K562 (cell line): ENCODE measurements around the gene ATF6B. TPM values are rescaled to one million over a fixed set of nuclear protein-coding genes. Genes with fewer than 3 reads are reported as not detected.

Source experiments
- ATAC-seq: fragments of 200-7000 bp; cut with Tn5 transposase; 3 replicates; pipeline ENCODE4 v1.9.1; 2020; ENCODE audit warnings: moderate library complexity
- BruUV-seq: library from RNA; stranded (reverse); fragments of 400-500 nt; replicated peaks from 2 replicates; lab custom pipeline; 2021; lab: Mats Ljungman, UMichigan
- CTCF ChIA-PET: fragments of 300-600 bp; formaldehyde crosslinking; extraction: SDS; loops from one replicate; lab custom pipeline; 2021; ENCODE audit warnings: low intra/inter-chr PET ratio; lab: Yijun Ruan, JAX
- POLR2A ChIA-PET: fragments of 300-600, 350-650 bp; sonication (Branson Sonifier 250); formaldehyde crosslinking; extraction: SDS; loops from one replicate; lab custom pipeline; 2021; ENCODE audit warnings: antibody characterized with exemption, inconsistent platforms; lab: Yijun Ruan, JAX
- DNase-seq, 4 experiments: peaks; one replicate each; pipeline versions ENCODE4 v3.0.0 to v3.0.0-alpha.2; 2011 to 2018; ENCODE audit warnings: low spot score in 3 of 4, mixed read lengths in 3 of 4; ENCODE audit errors: extremely low read depth in 1 of 4
- FAIRE-seq: peaks from 2 replicates; lab custom pipeline; 2011; peaks lifted over from hg19 to GRCh38; lab: Jason Lieb, UNC
- H2AFZ ChIP-seq: 2 replicates; pipeline ENCODE4 v1.6.0; 2011; ENCODE audit warnings: low read depth, low read length, control low read depth, inconsistent platforms
- H3K27ac ChIP-seq: fragments of 200-600 bp; 3 replicates; pipeline ENCODE4 v1.8.0; 2011; ENCODE audit warnings: low read depth, mild to moderate bottlenecking, control low read depth, inconsistent platforms, low read length, moderate library complexity, mixed read lengths; ENCODE audit errors: extremely low read depth
- H3K27me3 ChIP-seq, 2 experiments: fragments of 300-600 bp in 1 of 2; 2 replicates in 1 of 2; 3 replicates in 1 of 2; pipeline versions ENCODE4 v1.6.0 to v1.8.0; 2011; ENCODE audit warnings: inconsistent platforms in 2 of 2, low read length in 2 of 2, mild to moderate bottlenecking in 1 of 2, mixed read lengths in 1 of 2, moderate library complexity in 1 of 2; ENCODE audit not compliant: control insufficient read depth in 2 of 2, insufficient read depth in 2 of 2
- H3K36me3 ChIP-seq: fragments of 300-600 bp; 3 replicates; pipeline ENCODE4 v1.8.0; 2011; ENCODE audit warnings: mild to moderate bottlenecking, low read length, inconsistent platforms; ENCODE audit not compliant: control insufficient read depth, insufficient read depth
- H3K4me1 ChIP-seq, 2 experiments: fragments of 200-600 bp in 1 of 2; replicated peaks in 1 of 2; 2 replicates in 1 of 2; 3 replicates in 1 of 2; pipeline versions ENCODE4 v1.5.1 to v1.8.0; 2011; ENCODE audit warnings: inconsistent platforms in 2 of 2, low read length in 2 of 2, mild to moderate bottlenecking in 1 of 2, mixed read lengths in 1 of 2, moderate library complexity in 1 of 2; ENCODE audit not compliant: control insufficient read depth in 2 of 2, insufficient read depth in 2 of 2
- H3K4me2 ChIP-seq: 2 replicates; pipeline ENCODE4 v1.6.1; 2011; ENCODE audit warnings: low read length, control low read depth, inconsistent platforms, mixed read lengths; ENCODE audit not compliant: insufficient read depth
- H3K4me3 ChIP-seq: fragments of 200-600 bp; sonication (generic), shearing (Covaris generic); 2 replicates; pipeline ENCODE4 v1.5.1; 2016; ENCODE audit warnings: control low read depth, inconsistent platforms
- H3K79me2 ChIP-seq: fragments of 200-600 bp; 3 replicates; pipeline ENCODE4 v1.8.0; 2011; ENCODE audit warnings: low read length, inconsistent platforms; ENCODE audit not compliant: control insufficient read depth, insufficient read depth
- H3K9ac ChIP-seq, 2 experiments: 2 replicates each; pipeline versions ENCODE4 v1.6.0 to v1.6.1; 2011; ENCODE audit warnings: low read depth in 2 of 2, low read length in 2 of 2, control low read depth in 1 of 2, inconsistent platforms in 1 of 2, mild to moderate bottlenecking in 1 of 2, mixed read lengths in 1 of 2; ENCODE audit not compliant: insufficient read depth in 1 of 2
- H3K9me1 ChIP-seq: one replicate; pipeline ENCODE4 v1.6.0; 2011; ENCODE audit warnings: inconsistent platforms, mild to moderate bottlenecking, low read length, moderate library complexity; ENCODE audit not compliant: control insufficient read depth, insufficient read depth
- H3K9me3 ChIP-seq: replicated peaks from 2 replicates; pipeline ENCODE4 v1.5.1; 2011; ENCODE audit warnings: low read depth, low read length, inconsistent platforms; ENCODE audit not compliant: control insufficient read depth, insufficient read depth
- H4K20me1 ChIP-seq: replicated peaks from 2 replicates; pipeline ENCODE4 v1.6.1; 2011; ENCODE audit warnings: low read length, inconsistent platforms, mixed read lengths; ENCODE audit not compliant: control insufficient read depth, insufficient read depth
- EHMT2 ChIP-seq: fragments of 450-650 bp; IDR thresholded peaks from 2 replicates; pipeline ENCODE4 v1.6.1; 2018; ENCODE audit warnings: antibody characterized with exemption
- ELF4 ChIP-seq: fragments of 450-650 bp; formaldehyde crosslinking; IDR thresholded peaks from 2 replicates; pipeline ENCODE4 v1.4.0; 2022; ENCODE audit warnings: missing genetic modification characterization
- FOSL1 ChIP-seq: fragments of 200-800 bp; sonication (Bioruptor generic); conservative IDR thresholded peaks from 2 replicates; pipeline ENCODE4 v1.6.1; 2016; ENCODE audit warnings: missing genetic modification characterization, missing compliant biosample characterization
- JUN ChIP-seq, 2 experiments: sonication (generic) in 1 of 2; formaldehyde crosslinking in 1 of 2; IDR thresholded peaks; 2 replicates each; pipeline versions ENCODE4 v1.6.1 to v1.8.0; 2012 to 2022; ENCODE audit warnings: borderline replicate concordance in 2 of 2, mild to moderate bottlenecking in 2 of 2, improper control_type of control experiment in 1 of 2, low read depth in 1 of 2, low read length in 1 of 2, missing genetic modification reagents in 1 of 2
- NCOA2 ChIP-seq, 2 experiments: fragments of 450-650 bp; IDR thresholded peaks; 2 replicates each; pipeline ENCODE4 v1.6.1; 2018; ENCODE audit warnings: mild to moderate bottlenecking in 2 of 2, moderate library complexity in 1 of 2; ENCODE audit not compliant: partially characterized antibody in 2 of 2
- NR3C1 ChIP-seq: sonication (generic); formaldehyde crosslinking; IDR thresholded peaks from 2 replicates; pipeline ENCODE4 v1.8.1; 2022; ENCODE audit warnings: missing genetic modification reagents
- RNF2 ChIP-seq: sonication (generic); IDR thresholded peaks from 2 replicates; pipeline ENCODE4 v1.6.1; 2016
- SMAD2 ChIP-seq: fragments of 150-350 bp; IDR thresholded peaks from 2 replicates; pipeline ENCODE4 v1.6.1; 2014; ENCODE audit warnings: low read depth, mild to moderate bottlenecking, low read length
- SPI1 ChIP-seq: IDR thresholded peaks from 2 replicates; pipeline ENCODE4 v1.6.1; 2011; ENCODE audit warnings: low read depth, low read length, control low read depth, borderline replicate concordance
- SRSF7 ChIP-seq: fragments of 200-400 bp; formaldehyde crosslinking; optimal IDR thresholded peaks from 2 replicates; pipeline ENCODE3; 2017; ENCODE audit warnings: mild to moderate bottlenecking, low read depth, low read length
- TCF3 ChIP-seq: sonication (generic); formaldehyde crosslinking; IDR thresholded peaks from 2 replicates; pipeline ENCODE4 v1.4.0; 2020; ENCODE audit warnings: mild to moderate bottlenecking, missing genetic modification reagents
- U2AF2 ChIP-seq: fragments of 200-400 bp; formaldehyde crosslinking; optimal IDR thresholded peaks from 2 replicates; pipeline ENCODE3; 2017; ENCODE audit warnings: low read depth, mild to moderate bottlenecking, low read length
- ZFP1 ChIP-seq: fragments of 450-650 bp; formaldehyde crosslinking; IDR thresholded peaks from 2 replicates; pipeline ENCODE4 v1.4.0; 2020; ENCODE audit warnings: mild to moderate bottlenecking, mixed read lengths
- ZNF274 ChIP-seq: IDR thresholded peaks from 2 replicates; pipeline ENCODE4 v1.6.1; 2011; ENCODE audit warnings: low read depth, mild to moderate bottlenecking, low read length, moderate library complexity, borderline replicate concordance
- ZNF830 ChIP-seq: fragments of 250-450 bp; sonication (Bioruptor Pico); IDR thresholded peaks from 2 replicates; pipeline ENCODE4 v1.5.0; 2021; ENCODE audit warnings: mild to moderate bottlenecking
- WGBS: fragments of 100-300 bp; shearing (Covaris generic); methylation state at CpG from one replicate; pipeline ENCODE4 v1.1.6; 2016; ENCODE audit warnings: low coverage, mixed read lengths; ENCODE audit not compliant: insufficient coverage; ENCODE audit errors: missing lambda C conversion rate; 5-methylcytosine and 5-hydroxymethylcytosine counted together
- in situ Hi-C: fragments of 300-500 bp; cut with MboI; formaldehyde crosslinking; loops from 4 replicates; pipeline ENCODE4 v1.15.0; 2018; ENCODE audit warnings: inconsistent platforms, mixed read lengths
- intact Hi-C: fragments of 100-400 bp; cut with micrococcal nuclease; formaldehyde crosslinking; loops from 2 replicates; pipeline ENCODE4 v1.14.2; 2022
- polyA plus RNA-seq, 8 experiments: library from polyadenylated mRNA; depleted of rRNA in 4 of 8; stranded (reverse) in 5 of 8; unstranded in 3 of 8; fragments of >200 nt; fragmentation: Nextera tagmentation in 2 of 8; fragmentation: Illumina TruSeq in 1 of 8; extraction: Ambion mirVana in 2 of 8; extraction: Trizol in 1 of 8; gene quantifications; 2 replicates each; pipeline versions ENCODE4 v1.2.1 to v1.2.3, GENCODE V29; 2011 to 2014; ENCODE audit warnings: inconsistent platforms in 1 of 8, missing spikeins in 1 of 8
- total RNA-seq, 7 experiments: library from RNA; depleted of rRNA in 6 of 7; stranded (reverse); fragments of >200 nt in 6 of 7; fragmentation: Illumina TruSeq in 2 of 7; extraction: Trizol in 2 of 7; gene quantifications; 2 replicates each; pipeline versions ENCODE4 v1.2.1 to v1.2.3, GENCODE V29; 2011 to 2021; ENCODE audit warnings: low replicate concordance in 1 of 7
- TF ChIP-seq, protein P1 (sequence below): fragments of 450-650 bp; IDR thresholded peaks from 2 replicates; pipeline ENCODE4 v1.6.1; 2017; ENCODE audit warnings: antibody characterized with exemption, mild to moderate bottlenecking

The ATF6B gene
- total and polyA plus RNA-seq, 9 of the 15 experiments (the other 6 are each of a cell fraction or from before 2014, with no cell fraction given), result 20.7 to 131 (median 31.7) TPM

GRCh38 chr6:32108094-32108627 lies 19.9 kb downstream of the ATF6B start (continued):
- TF ChIP-seq RNF2, result no peak
- 0 out of 2 replicates have a peak, but pooled peaks have one; percentile 67 for TF ChIP-seq ELF4 (CRISPR knock-in tag)
- TF ChIP-seq SPI1, result peak; percentile 20; the same call in 1 of the 2 replicates
- TF ChIP-seq FOSL1 (tag), result peak; percentile 45; the same call in 1 of the 2 replicates
- TF ChIP-seq, all 486 proteins: peak for 14

- Histone ChIP-seq H3K27me3 (peaks cover 0 to 30% of the 10 kb centered on the region in 2 experiments; a peak in 2 of 5 replicates), H3K4me3 (no peak overlapping the region), H3K36me3 (no peaks in the 10 kb centered on the region), H4K20me1 (no peaks in the 10 kb centered on the region), H3K27ac (no peak overlapping the region), H3K4me2 (no peak overlapping the region; the same call in 1 of the 2 replicates), H3K4me1 (peaks cover 29 to 37% of the 10 kb centered on the region in 2 experiments), H2AFZ (no peak overlapping the region), H3K9me3 (no peaks in the 10 kb centered on the region), H3K79me2 (no peaks in the 10 kb centered on the region), H3K9me1 (no peaks in the 10 kb centered on the region), H3K9ac (peak overlapping the region in 1 of 2 experiments; percentile 14; a peak in 1 of 4 replicates)
- POLR2A ChIA-PET, result interaction anchor here (0.7 to 4.9 kb wide), 5 partner anchors 9 to 505 kb away, joined by 3 to 38 read pairs (median 3); no protein-coding TSS in a partner anchor
- 57% methylated on average over 1 of the region's 1 CpG for WGBS
- FAIRE-seq, result no peak
- in situ Hi-C loops, result no loop called here
- no peak for ATAC-seq
- intact Hi-C loops, result no loop called here
- BruUV-seq, result no TSS peak
- no peak for TF ChIP-seq JUN (IDR thresholded peaks at IDR 0.05; ENCODE audit: borderline replicate concordance, low read depth, low read length)
- TF ChIP-seq JUN (CRISPR knock-in tag; IDR thresholded peaks at IDR 0.05; ENCODE audit: borderline replicate concordance), result no peak
- no peak for TF ChIP-seq NR3C1 (CRISPR knock-in tag)
- no peak for TF ChIP-seq ZNF830 (CRISPR knock-in tag)
- no peak for TF ChIP-seq SMAD2
- TF ChIP-seq, protein P1, sequence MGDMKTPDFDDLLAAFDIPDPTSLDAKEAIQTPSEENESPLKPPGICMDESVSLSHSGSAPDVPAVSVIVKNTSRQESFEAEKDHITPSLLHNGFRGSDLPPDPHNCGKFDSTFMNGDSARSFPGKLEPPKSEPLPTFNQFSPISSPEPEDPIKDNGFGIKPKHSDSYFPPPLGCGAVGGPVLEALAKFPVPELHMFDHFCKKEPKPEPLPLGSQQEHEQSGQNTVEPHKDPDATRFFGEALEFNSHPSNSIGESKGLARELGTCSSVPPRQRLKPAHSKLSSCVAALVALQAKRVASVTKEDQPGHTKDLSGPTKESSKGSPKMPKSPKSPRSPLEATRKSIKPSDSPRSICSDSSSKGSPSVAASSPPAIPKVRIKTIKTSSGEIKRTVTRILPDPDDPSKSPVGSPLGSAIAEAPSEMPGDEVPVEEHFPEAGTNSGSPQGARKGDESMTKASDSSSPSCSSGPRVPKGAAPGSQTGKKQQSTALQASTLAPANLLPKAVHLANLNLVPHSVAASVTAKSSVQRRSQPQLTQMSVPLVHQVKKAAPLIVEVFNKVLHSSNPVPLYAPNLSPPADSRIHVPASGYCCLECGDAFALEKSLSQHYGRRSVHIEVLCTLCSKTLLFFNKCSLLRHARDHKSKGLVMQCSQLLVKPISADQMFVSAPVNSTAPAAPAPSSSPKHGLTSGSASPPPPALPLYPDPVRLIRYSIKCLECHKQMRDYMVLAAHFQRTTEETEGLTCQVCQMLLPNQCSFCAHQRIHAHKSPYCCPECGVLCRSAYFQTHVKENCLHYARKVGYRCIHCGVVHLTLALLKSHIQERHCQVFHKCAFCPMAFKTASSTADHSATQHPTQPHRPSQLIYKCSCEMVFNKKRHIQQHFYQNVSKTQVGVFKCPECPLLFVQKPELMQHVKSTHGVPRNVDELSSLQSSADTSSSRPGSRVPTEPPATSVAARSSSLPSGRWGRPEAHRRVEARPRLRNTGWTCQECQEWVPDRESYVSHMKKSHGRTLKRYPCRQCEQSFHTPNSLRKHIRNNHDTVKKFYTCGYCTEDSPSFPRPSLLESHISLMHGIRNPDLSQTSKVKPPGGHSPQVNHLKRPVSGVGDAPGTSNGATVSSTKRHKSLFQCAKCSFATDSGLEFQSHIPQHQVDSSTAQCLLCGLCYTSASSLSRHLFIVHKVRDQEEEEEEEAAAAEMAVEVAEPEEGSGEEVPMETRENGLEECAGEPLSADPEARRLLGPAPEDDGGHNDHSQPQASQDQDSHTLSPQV, result no peak
- TF ChIP-seq NCOA2 (IDR thresholded peaks at IDR 0.05; ENCODE audit: partially characterized antibody in 2 of 2), result no peak
- TF ChIP-seq EHMT2, result no peak
- TF ChIP-seq TCF3 (CRISPR knock-in tag), result no peak
- no peak for TF ChIP-seq ZNF274
- no peak for TF ChIP-seq ZFP1 (CRISPR knock-in tag)
- no peak for TF ChIP-seq U2AF2
- TF ChIP-seq SRSF7, result no peak
- no peak for DNase-seq
- CTCF ChIA-PET, result no interaction called here
These were observed 20.6 kb downstream of the ATF6B start for GRCh38 chr6:32107406-32107805.
